ENCODE measurements around the gene PDLIM7.

The PDLIM7 gene

GRCh38 chr5:177529247-177530203 is 32.1 kb upstream of the PDLIM7 start:
- Mint-ChIP-seq H3K27ac (peak overlapping the region; percentile 32), H3K27me3 (ENCODE audit: low read depth) (no peaks in the 10 kb centered on the region), H3K36me3 (ENCODE audit: low read depth) (peaks cover 23% of the 10 kb centered on the region), H3K9me3 (no peaks in the 10 kb centered on the region), H3K4me3 (no peak overlapping the region), H3K4me1 (ENCODE audit: low read depth) (no peaks in the 10 kb centered on the region)
- DNase-seq (ENCODE audit: low spot score): no peak

GRCh38 chr5:177528631-177529030 is 31.2 kb upstream of the PDLIM7 start:
- Mint-ChIP-seq H3K4me1 (ENCODE audit: low read depth) (no peaks in the 10 kb centered on the region), H3K9me3 (no peaks in the 10 kb centered on the region), H3K4me3 (no peak overlapping the region), H3K27ac (no peak overlapping the region), H3K27me3 (ENCODE audit: low read depth) (no peaks in the 10 kb centered on the region), H3K36me3 (ENCODE audit: low read depth) (peaks cover 21% of the 10 kb centered on the region)
- DNase-seq (ENCODE audit: low spot score): no peak

DNA sequence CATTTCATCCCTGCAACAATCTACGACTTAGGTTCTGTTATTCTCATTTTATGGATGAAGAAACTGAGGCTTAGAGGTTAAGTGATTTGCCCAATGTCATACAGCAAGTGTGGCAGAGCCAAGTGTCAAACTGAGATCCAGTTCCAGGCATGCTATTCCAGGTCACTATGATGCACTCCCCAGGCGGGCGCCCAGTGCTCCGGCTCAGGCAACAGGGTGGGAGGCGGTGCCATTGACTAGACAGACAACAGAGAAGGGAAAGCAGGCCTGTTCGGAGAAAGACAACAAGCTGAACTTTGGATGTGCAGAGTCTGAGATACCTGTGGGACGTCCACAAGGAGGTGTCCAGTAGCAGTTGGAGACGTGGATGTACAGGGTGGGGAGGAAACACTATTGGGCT is 30.2 kb upstream of the PDLIM7 start:
- no peak overlapping the region for H3K4me3 Mint-ChIP-seq
- no peak overlapping the region for H3K27ac Mint-ChIP-seq
- DNase-seq (ENCODE audit: low spot score): no peak
- no peaks in the 10 kb centered on the region for H3K27me3 Mint-ChIP-seq (ENCODE audit: low read depth)
- H3K4me1 Mint-ChIP-seq (ENCODE audit: low read depth): no peaks in the 10 kb centered on the region
- no peaks in the 10 kb centered on the region for H3K9me3 Mint-ChIP-seq
- H3K36me3 Mint-ChIP-seq (ENCODE audit: low read depth): peaks cover 17% of the 10 kb centered on the region

- Mint-ChIP-seq H3K27me3 (ENCODE audit: low read depth) (no peaks in the 10 kb centered on the region), H3K4me3 (no peak overlapping the region), H3K36me3 (ENCODE audit: low read depth) (peaks cover 14% of the 10 kb centered on the region), H3K4me1 (ENCODE audit: low read depth) (no peaks in the 10 kb centered on the region), H3K27ac (no peak overlapping the region), H3K9me3 (no peaks in the 10 kb centered on the region)
- no peak for DNase-seq (ENCODE audit: low spot score)
Observed at GRCh38 chr5:177526791-177527190, 29.4 kb upstream of the PDLIM7 start.

- peaks cover 5% of the 10 kb centered on the region for H3K4me1 Mint-ChIP-seq (ENCODE audit: low read depth)
- no peak overlapping the region for H3K27ac Mint-ChIP-seq
- peaks cover 18% of the 10 kb centered on the region for H3K36me3 Mint-ChIP-seq (ENCODE audit: low read depth)
- no peaks in the 10 kb centered on the region for H3K9me3 Mint-ChIP-seq
- H3K4me3 Mint-ChIP-seq: no peak overlapping the region
- no peaks in the 10 kb centered on the region for H3K27me3 Mint-ChIP-seq (ENCODE audit: low read depth)
- no peak for DNase-seq (ENCODE audit: low spot score)
Observed at GRCh38 chr5:177526191-177526590, 28.8 kb upstream of the PDLIM7 start.

DNA sequence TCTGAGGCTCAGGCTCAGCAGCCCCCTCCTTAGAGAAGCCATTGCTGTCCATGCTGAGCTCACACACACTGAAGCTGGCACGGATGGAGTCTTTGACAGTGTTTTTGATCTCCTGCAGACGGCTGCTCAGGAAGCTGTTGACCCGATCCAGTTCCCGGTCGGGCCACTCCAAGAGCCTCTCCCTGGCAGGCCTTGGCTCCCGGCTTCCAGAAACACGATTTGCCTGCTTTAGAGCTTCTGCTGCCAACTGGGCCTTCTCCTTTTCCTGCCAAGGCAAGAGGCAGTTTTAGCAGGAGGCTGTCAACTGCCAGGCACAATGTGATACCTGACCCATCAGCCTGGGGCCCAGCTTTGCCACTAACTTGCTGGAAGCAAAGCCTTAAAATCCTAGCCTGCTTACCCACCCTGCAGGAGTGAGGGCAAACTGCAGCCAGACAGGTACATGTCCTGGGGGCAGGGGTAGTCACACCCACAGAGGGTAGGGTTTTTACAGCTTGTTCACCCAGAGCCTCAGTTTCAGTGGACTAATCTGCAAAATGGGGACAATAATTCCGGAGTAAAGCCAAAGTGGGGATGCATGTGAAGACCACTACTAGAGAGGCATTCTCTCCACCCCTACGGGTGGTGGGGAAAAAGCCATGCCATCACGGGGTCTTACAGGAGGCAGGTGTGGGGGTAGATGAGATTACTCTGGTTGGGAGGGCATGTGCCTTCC is 27.7 kb upstream of the PDLIM7 start:
- Mint-ChIP-seq H3K36me3 (ENCODE audit: low read depth) (peaks cover 17% of the 10 kb centered on the region), H3K9me3 (no peaks in the 10 kb centered on the region), H3K27ac (no peak overlapping the region), H3K27me3 (ENCODE audit: low read depth) (no peaks in the 10 kb centered on the region), H3K4me1 (ENCODE audit: low read depth) (peaks cover 12% of the 10 kb centered on the region), H3K4me3 (no peak overlapping the region)
- DNase-seq (ENCODE audit: low spot score): no peak

GRCh38 chr5:177524539-177524900 is 27.1 kb upstream of the PDLIM7 start:
- Mint-ChIP-seq H3K27me3 (ENCODE audit: low read depth) (no peaks in the 10 kb centered on the region), H3K36me3 (ENCODE audit: low read depth) (peaks cover 18% of the 10 kb centered on the region), H3K4me3 (no peak overlapping the region), H3K27ac (no peak overlapping the region), H3K9me3 (no peaks in the 10 kb centered on the region), H3K4me1 (ENCODE audit: low read depth) (peaks cover 12% of the 10 kb centered on the region)
- no peak for DNase-seq (ENCODE audit: low spot score)

GRCh38 chr5:177523711-177524538 is 26.5 kb upstream of the PDLIM7 start:
- H3K9me3 Mint-ChIP-seq: no peaks in the 10 kb centered on the region

GRCh38 chr5:177520916-177521513 is 23.6 kb upstream of the PDLIM7 start:
- no peak overlapping the region for H3K4me3 Mint-ChIP-seq
- no peak for DNase-seq (ENCODE audit: low spot score)
- H3K36me3 Mint-ChIP-seq (ENCODE audit: low read depth): peaks cover 28% of the 10 kb centered on the region
- peak overlapping the region; percentile 41 for H3K27ac Mint-ChIP-seq
- H3K9me3 Mint-ChIP-seq: no peaks in the 10 kb centered on the region
- no peaks in the 10 kb centered on the region for H3K27me3 Mint-ChIP-seq (ENCODE audit: low read depth)
- peaks cover 22% of the 10 kb centered on the region for H3K4me1 Mint-ChIP-seq (ENCODE audit: low read depth)

More at GRCh38 chr5:177523711-177524538, 26.5 kb upstream of the PDLIM7 start:
- H3K27ac Mint-ChIP-seq: no peak overlapping the region
- H3K36me3 Mint-ChIP-seq (ENCODE audit: low read depth): peaks cover 16% of the 10 kb centered on the region
- H3K27me3 Mint-ChIP-seq (ENCODE audit: low read depth): no peaks in the 10 kb centered on the region
- H3K4me3 Mint-ChIP-seq: no peak overlapping the region
- no peak for DNase-seq (ENCODE audit: low spot score)
- H3K4me1 Mint-ChIP-seq (ENCODE audit: low read depth): peaks cover 15% of the 10 kb centered on the region

- Mint-ChIP-seq H3K27me3 (ENCODE audit: low read depth) (no peaks in the 10 kb centered on the region), H3K4me3 (no peak overlapping the region)
Observed at GRCh38 chr5:177520271-177520670, 22.9 kb upstream of the PDLIM7 start.

GRCh38 chr5:177519463-177520235 is 22.2 kb upstream of the PDLIM7 start:
- H3K36me3 Mint-ChIP-seq (ENCODE audit: low read depth): peaks cover 39% of the 10 kb centered on the region

More at GRCh38 chr5:177520271-177520670, 22.9 kb upstream of the PDLIM7 start:
- peaks cover 30% of the 10 kb centered on the region for H3K4me1 Mint-ChIP-seq (ENCODE audit: low read depth)
- DNase-seq (ENCODE audit: low spot score): no peak
- H3K27ac Mint-ChIP-seq: peak overlapping the region; percentile 41
- H3K9me3 Mint-ChIP-seq: no peaks in the 10 kb centered on the region
- H3K36me3 Mint-ChIP-seq (ENCODE audit: low read depth): peaks cover 35% of the 10 kb centered on the region

GRCh38 chr5:177516601-177517568 is 19.5 kb upstream of the PDLIM7 start, which contains the start of gene DDX41:
Gene DDX41 (minus strand): TSS chr5:177516961. CDS start chr5:177516945, 16 bp downstream.
- Mint-ChIP-seq H3K36me3 (ENCODE audit: low read depth) (peaks cover 50% of the 10 kb centered on the region), H3K9me3 (no peaks in the 10 kb centered on the region), H3K27ac (peak within 1 kb of the TSS; percentile 95), H3K27me3 (ENCODE audit: low read depth) (no peaks in the 10 kb centered on the region), H3K4me1 (ENCODE audit: low read depth) (peaks cover 32% of the 10 kb centered on the region), H3K4me3 (peak within 1 kb of the TSS; percentile 94)
- DNase-seq (ENCODE audit: low spot score): peak; percentile 98

More at GRCh38 chr5:177519463-177520235, 22.2 kb upstream of the PDLIM7 start:
- no peak overlapping the region for H3K4me3 Mint-ChIP-seq
- no peaks in the 10 kb centered on the region for H3K9me3 Mint-ChIP-seq
- no peaks in the 10 kb centered on the region for H3K27me3 Mint-ChIP-seq (ENCODE audit: low read depth)
- peak overlapping the region; percentile 57 for H3K27ac Mint-ChIP-seq
- peaks cover 32% of the 10 kb centered on the region for H3K4me1 Mint-ChIP-seq (ENCODE audit: low read depth)
- no peak for DNase-seq (ENCODE audit: low spot score)

Measured in T-helper 2 cell treated with Interferon-gamma antibody and Interleukin-4, amounts not matched to agents 5 μg/mL and 100 μg/mL, for 36 hours (primary cell).